ENCODE measurements around the gene CTCFL. TPM values are rescaled to one million over a fixed set of nuclear protein-coding genes. Genes with fewer than 3 reads are reported as not detected.
"Not testable (repeated sequence)": the region's sequence is repeated elsewhere in the genome, so short reads cannot be mapped to it uniquely, and the experiment has no call there.

The CTCFL gene
- total and polyA plus RNA-seq, 4 donors = not detected

DNA sequence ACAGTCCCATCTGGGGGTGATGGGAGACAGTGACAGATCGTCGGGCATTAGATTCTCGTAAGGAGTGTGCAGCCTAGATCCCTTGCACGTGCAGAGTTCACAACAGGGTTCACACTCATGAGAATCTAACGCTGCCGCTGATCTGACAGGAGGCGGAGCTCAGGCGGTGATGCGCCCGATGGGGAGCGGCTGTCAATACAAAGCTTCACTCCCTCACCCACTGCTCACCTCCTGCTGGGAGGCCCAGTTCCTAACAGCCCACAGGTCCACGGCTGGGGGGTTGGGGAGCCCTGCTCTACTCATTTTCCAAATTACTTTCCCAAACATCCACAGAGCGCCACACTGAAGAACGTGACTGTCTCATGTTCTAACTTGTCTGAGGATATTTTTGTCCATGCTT, 25.3 kb downstream of the CTCFL start:
- intact Hi-C loops (cut with DNase I) = no loop called here
- Histone ChIP-seq H3K4me1 (ENCODE audit: control insufficient read depth in 1 of 2, insufficient read depth in 2 of 2, low read length in 2 of 2) (peaks cover 0 to 1% of the 10 kb centered on the region in 2 donors), H3K36me3 (ENCODE audit: control insufficient read depth in 1 of 2, insufficient read depth in 2 of 2, low read length in 1 of 2) (no peaks in the 10 kb centered on the region), H3K4me3 (ENCODE audit: low read length in 2 of 2) (no peak overlapping the region), H3K27ac (ENCODE audit: low read depth in 1 of 2, low read length in 2 of 2) (no peak overlapping the region), H3K27me3 (ENCODE audit: control insufficient read depth in 1 of 2, insufficient read depth in 2 of 2, low read length in 1 of 2) (no peaks in the 10 kb centered on the region), H3K9me3 (ENCODE audit: control insufficient read depth, low read length) (no peaks in the 10 kb centered on the region)
- ATAC-seq (ENCODE audit: low FRiP score) (no peak), DNase-seq (no peak)
- 62 to 78% methylated on average over 14 of the region's 14 CpGs for WGBS, 2 donors

DNA sequence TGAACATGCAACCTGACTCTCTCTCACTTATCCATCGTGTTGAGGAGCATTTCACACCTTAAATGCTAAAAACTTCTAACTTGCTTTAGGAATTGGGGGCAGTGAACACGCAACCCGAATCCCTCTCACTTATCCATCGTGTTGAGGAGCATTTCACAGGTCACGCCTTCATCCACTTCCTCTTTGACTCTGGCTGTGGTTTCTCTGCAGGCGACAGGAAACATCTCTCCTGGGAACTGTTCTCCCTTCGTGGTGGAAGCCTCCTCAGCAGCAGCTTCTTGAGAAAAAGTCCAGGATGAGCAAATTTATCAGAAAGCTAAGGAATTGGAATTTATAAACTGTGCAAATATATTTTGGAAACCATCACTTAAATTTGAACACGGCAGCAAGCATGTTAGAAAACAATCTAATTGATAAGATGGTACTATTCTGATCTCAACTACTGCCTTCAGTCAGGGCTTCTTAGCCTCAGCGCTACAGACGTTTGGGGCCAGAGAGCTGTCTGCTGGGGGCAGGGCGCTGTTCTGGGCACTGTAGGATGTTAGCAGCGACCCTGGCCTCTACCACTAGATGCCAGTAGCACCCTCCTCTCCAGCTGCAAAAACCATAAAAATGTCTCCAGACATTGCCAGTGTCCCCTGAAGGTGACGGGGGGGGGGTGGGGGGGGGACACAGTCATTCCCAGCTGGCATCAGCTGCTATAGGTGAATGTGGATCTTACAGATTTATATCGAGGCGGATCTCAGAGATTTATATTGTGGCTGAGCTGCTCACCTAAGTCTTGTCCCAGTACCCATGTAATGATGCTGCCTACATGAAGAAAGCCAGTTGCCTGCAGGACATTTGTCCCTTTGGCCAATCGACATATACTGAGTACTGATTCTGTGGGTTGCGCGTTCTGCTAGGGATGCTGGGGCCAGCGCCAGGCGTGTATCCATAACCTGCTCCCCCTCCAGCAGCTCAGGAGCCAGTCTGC, 26.2 kb downstream of the CTCFL start:
- Histone ChIP-seq H3K4me1 (ENCODE audit: control insufficient read depth in 1 of 2, insufficient read depth in 2 of 2, low read length in 2 of 2) (peaks cover 0 to 1% of the 10 kb centered on the region in 2 donors), H3K27ac (ENCODE audit: low read depth in 1 of 2, low read length in 2 of 2) (no peak overlapping the region), H3K27me3 (ENCODE audit: control insufficient read depth in 1 of 2, insufficient read depth in 2 of 2, low read length in 1 of 2) (no peaks in the 10 kb centered on the region), H3K9me3 (ENCODE audit: control insufficient read depth, low read length) (no peaks in the 10 kb centered on the region), H3K36me3 (ENCODE audit: control insufficient read depth in 1 of 2, insufficient read depth in 2 of 2, low read length in 1 of 2) (no peaks in the 10 kb centered on the region), H3K4me3 (ENCODE audit: low read length in 2 of 2) (no peak overlapping the region)
- intact Hi-C loops (cut with DNase I) = no loop called here
- ATAC-seq (ENCODE audit: low FRiP score) (no peak), DNase-seq (no peak)
- WGBS, 2 donors = 45 to 48% methylated on average over 20 of the region's 20 CpGs

DNA sequence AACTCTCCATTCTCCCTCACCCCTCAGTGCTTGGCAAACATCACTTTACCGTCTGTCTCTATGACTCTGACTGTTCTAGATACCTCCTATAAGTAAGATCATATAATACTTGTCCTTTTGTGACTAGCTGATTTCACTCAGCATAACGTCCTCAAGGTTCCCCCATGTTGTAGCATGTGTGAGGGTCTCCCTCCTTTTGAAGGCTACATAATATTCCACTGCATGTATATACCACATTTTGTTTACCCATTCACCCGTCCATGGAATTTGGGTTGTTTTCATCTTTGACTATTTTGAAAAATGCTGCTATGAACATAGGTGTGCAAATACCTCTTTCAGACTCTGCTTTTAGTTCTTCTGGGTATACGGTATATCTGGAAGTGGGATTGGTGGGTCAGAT, 28.3 kb downstream of the CTCFL start:
- H3K36me3 ChIP-seq (ENCODE audit: control insufficient read depth in 1 of 2, insufficient read depth in 2 of 2, low read length in 1 of 2) = no peaks in the 10 kb centered on the region
- intact Hi-C loops (cut with DNase I) = loop anchor here in 1 of 2 donors (2.0 kb wide), 1 partner anchor 116 kb away; no protein-coding TSS in a partner anchor
- no peak for DNase-seq
- H3K4me3 ChIP-seq (ENCODE audit: low read length in 2 of 2) = no peak overlapping the region
- H3K4me1 ChIP-seq (ENCODE audit: control insufficient read depth in 1 of 2, insufficient read depth in 2 of 2, low read length in 2 of 2) = peaks cover 0 to 1% of the 10 kb centered on the region in 2 donors
- WGBS, 2 donors = 84 to 88% methylated on average over 4 of the region's 4 CpGs
- no peak overlapping the region for H3K27ac ChIP-seq (ENCODE audit: low read depth in 1 of 2, low read length in 2 of 2)
- no peaks in the 10 kb centered on the region for H3K9me3 ChIP-seq (ENCODE audit: control insufficient read depth, low read length)
- H3K27me3 ChIP-seq (ENCODE audit: control insufficient read depth in 1 of 2, insufficient read depth in 2 of 2, low read length in 1 of 2) = no peaks in the 10 kb centered on the region
- no peak for ATAC-seq (ENCODE audit: low FRiP score)

DNA sequence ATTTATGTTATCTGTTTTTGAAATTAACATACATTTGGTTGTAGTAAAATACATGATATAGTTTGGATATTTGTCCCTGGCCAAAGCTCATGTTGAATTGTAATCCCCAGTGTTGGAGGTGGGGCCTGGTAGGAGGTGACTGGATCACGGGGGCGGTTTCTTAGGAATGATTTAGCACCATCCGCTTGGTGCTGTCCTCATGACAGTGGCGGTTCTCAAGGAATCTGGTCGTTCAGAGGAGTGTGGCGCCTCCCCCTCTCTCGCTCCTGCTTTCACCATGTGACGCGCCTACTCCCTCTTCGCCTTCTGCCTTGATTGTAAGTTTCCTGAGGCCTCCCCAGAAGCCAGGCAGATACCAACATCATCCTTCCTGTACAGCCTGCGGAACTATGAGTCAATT, 29.0 kb downstream of the CTCFL start:
- Histone ChIP-seq H3K4me1 (ENCODE audit: control insufficient read depth in 1 of 2, insufficient read depth in 2 of 2, low read length in 2 of 2) (peaks cover 0 to 1% of the 10 kb centered on the region in 2 donors), H3K9me3 (ENCODE audit: control insufficient read depth, low read length) (no peaks in the 10 kb centered on the region), H3K27me3 (ENCODE audit: control insufficient read depth in 1 of 2, insufficient read depth in 2 of 2, low read length in 1 of 2) (no peaks in the 10 kb centered on the region), H3K27ac (ENCODE audit: low read depth in 1 of 2, low read length in 2 of 2) (no peak overlapping the region), H3K4me3 (ENCODE audit: low read length in 2 of 2) (no peak overlapping the region), H3K36me3 (ENCODE audit: control insufficient read depth in 1 of 2, insufficient read depth in 2 of 2, low read length in 1 of 2) (no peaks in the 10 kb centered on the region)
- ATAC-seq (ENCODE audit: low FRiP score) = no peak
- 75 to 79% methylated on average over 11 of the region's 11 CpGs for WGBS, 2 donors
- no peak for DNase-seq
- intact Hi-C loops (cut with DNase I) = loop anchor here (2.0 kb wide), 3 partner anchors 55 to 115 kb away; no protein-coding TSS in a partner anchor

DNA sequence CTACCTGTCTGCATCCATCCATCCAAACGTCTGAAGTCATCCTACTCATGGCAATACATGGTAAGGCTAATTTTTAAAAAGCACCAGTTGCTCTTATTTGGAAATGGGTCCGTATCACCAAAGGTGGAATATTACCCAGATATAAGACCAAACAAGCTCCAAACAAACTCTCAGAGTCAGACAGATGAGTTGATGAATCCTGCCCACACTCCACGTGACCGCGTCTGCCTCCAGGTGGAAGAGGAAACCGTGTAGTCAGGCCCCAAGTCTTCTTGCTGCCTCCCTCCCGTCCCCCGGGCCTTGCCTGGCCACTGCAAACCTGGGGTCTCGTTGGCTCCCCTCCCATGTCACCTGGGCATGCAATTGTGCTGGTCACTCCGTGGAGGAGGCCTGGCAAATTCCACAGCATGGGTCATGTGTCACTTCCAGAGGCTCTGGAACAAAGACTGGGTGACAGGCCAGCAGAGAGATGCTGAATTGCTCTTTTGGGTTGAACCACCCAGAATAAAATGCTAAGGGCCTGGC, 31.8 kb downstream of the CTCFL start:
- ATAC-seq (ENCODE audit: low FRiP score) = no peak
- no peak overlapping the region for H3K27ac ChIP-seq (ENCODE audit: low read depth in 1 of 2, low read length in 2 of 2)

DNA sequence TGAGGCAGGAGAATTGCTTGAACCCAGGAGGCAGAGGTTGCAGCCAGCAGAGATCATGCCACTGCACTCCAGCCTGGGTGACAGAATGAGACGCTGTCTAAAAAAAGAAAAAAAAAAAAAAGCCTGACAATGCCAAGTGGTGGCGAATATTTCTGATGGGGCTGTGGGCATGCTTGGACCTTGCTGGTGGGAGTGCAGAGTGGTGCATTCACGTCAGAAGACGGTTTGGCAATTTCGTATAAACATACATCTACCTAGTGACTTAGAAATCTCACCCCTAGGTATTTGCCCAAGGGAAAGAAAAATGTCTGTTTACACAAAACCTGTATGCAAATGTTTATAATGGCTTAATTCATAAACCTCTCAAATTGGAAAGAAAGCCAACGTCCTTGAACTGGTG, 33.6 kb downstream of the CTCFL start:
- Histone ChIP-seq H3K27me3 (ENCODE audit: control insufficient read depth in 1 of 2, insufficient read depth in 2 of 2, low read length in 1 of 2) (no peaks in the 10 kb centered on the region), H3K36me3 (ENCODE audit: control insufficient read depth in 1 of 2, insufficient read depth in 2 of 2, low read length in 1 of 2) (no peaks in the 10 kb centered on the region), H3K27ac (ENCODE audit: low read depth in 1 of 2, low read length in 2 of 2) (no peak overlapping the region), H3K9me3 (ENCODE audit: control insufficient read depth, low read length) (no peaks in the 10 kb centered on the region), H3K4me3 (ENCODE audit: low read length in 2 of 2) (no peak overlapping the region), H3K4me1 (ENCODE audit: control insufficient read depth in 1 of 2, insufficient read depth in 2 of 2, low read length in 2 of 2) (peaks cover 0 to 1% of the 10 kb centered on the region in 2 donors)
- WGBS, 2 donors = 70 to 77% methylated on average over 6 of the region's 6 CpGs
- DNase-seq = no peak
- no peak for ATAC-seq (ENCODE audit: low FRiP score)
- intact Hi-C loops (cut with DNase I) = loop anchor here in 1 of 2 donors (5.0 kb wide), 1 partner anchor 39 kb away; no protein-coding TSS in a partner anchor

More for the DNA sequence above, 31.8 kb downstream of the CTCFL start:
- intact Hi-C loops (cut with DNase I) = loop anchor here in 1 of 2 donors (5.0 kb wide), 1 partner anchor 41 kb away; no protein-coding TSS in a partner anchor
- Histone ChIP-seq H3K9me3 (ENCODE audit: control insufficient read depth, low read length) (no peaks in the 10 kb centered on the region), H3K4me1 (ENCODE audit: control insufficient read depth in 1 of 2, insufficient read depth in 2 of 2, low read length in 2 of 2) (peaks cover 0 to 1% of the 10 kb centered on the region in 2 donors), H3K27me3 (ENCODE audit: control insufficient read depth in 1 of 2, insufficient read depth in 2 of 2, low read length in 1 of 2) (no peaks in the 10 kb centered on the region), H3K4me3 (ENCODE audit: low read length in 2 of 2) (no peak overlapping the region), H3K36me3 (ENCODE audit: control insufficient read depth in 1 of 2, insufficient read depth in 2 of 2, low read length in 1 of 2) (no peaks in the 10 kb centered on the region)
- no peak for DNase-seq
- 82 to 83% methylated on average over 10 of the region's 10 CpGs for WGBS, 2 donors

DNA sequence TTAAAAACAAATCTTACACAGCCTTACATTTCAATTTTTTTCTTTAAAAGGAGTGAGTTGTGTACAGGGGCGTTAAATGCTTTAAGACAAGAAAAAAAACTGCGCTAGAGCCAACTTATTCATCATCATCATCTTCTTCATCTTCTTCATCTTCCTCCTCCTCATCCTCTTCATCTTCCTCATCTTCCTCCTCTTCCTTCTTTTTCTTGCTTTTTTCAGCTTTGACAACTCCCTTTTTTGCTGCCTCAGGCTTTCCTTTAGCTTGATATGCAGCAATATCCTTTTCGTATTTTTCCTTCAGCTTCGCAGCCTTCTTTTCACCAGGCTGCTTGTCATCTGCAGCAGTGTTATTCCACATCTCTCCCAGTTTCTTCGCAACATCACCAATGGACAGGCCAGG, 36.7 kb downstream of the CTCFL start:
- H3K27me3 ChIP-seq (ENCODE audit: control insufficient read depth in 1 of 2, insufficient read depth in 2 of 2, low read length in 1 of 2); H3K36me3 ChIP-seq (ENCODE audit: control insufficient read depth in 1 of 2, insufficient read depth in 2 of 2, low read length in 1 of 2); H3K27ac ChIP-seq (ENCODE audit: low read depth in 1 of 2, low read length in 2 of 2); DNase-seq; intact Hi-C loops (cut with DNase I); ATAC-seq (ENCODE audit: low FRiP score); H3K4me1 ChIP-seq (ENCODE audit: control insufficient read depth in 1 of 2, insufficient read depth in 2 of 2, low read length in 2 of 2); H3K9me3 ChIP-seq (ENCODE audit: control insufficient read depth, low read length); H3K4me3 ChIP-seq (ENCODE audit: low read length in 2 of 2): not testable (repeated sequence)
- 92 to 97% methylated on average over 5 of the region's 5 CpGs for WGBS, 2 donors

DNA sequence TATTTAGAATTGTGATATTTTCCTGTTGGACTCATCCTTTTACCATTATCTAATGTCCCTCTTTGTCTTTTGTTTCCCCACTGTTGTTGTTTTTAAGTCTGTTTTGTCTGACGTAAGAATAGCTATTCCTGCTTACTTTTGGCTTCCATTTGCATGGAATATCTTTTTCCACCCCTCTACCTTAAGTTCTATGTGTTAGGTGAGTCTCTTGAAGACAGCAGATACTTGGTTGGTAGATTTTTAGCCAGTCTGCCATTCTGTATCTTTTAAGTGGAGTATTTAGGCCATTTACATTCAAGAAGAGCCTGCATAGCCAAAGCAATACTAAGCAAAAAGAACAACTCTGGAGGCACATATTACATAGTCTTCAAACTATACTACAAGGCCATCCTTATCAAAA, 39.2 kb downstream of the CTCFL start:
- intact Hi-C loops (cut with DNase I) = no loop called here
- H3K27ac ChIP-seq (ENCODE audit: low read depth in 1 of 2, low read length in 2 of 2) = no peak overlapping the region
- H3K4me1 ChIP-seq (ENCODE audit: control insufficient read depth in 1 of 2, insufficient read depth in 2 of 2, low read length in 2 of 2) = no peaks in the 10 kb centered on the region
- no peak for ATAC-seq (ENCODE audit: low FRiP score)
- H3K9me3 ChIP-seq (ENCODE audit: control insufficient read depth, low read length) = no peaks in the 10 kb centered on the region
- no peaks in the 10 kb centered on the region for H3K27me3 ChIP-seq (ENCODE audit: control insufficient read depth in 1 of 2, insufficient read depth in 2 of 2, low read length in 1 of 2)
- 90 to 91% methylated on average over 1 of the region's 1 CpG for WGBS, 2 donors
- H3K36me3 ChIP-seq (ENCODE audit: control insufficient read depth in 1 of 2, insufficient read depth in 2 of 2, low read length in 1 of 2) = no peaks in the 10 kb centered on the region
- no peak for DNase-seq
- H3K4me3 ChIP-seq (ENCODE audit: low read length in 2 of 2) = no peak overlapping the region
